GM18505 (cell line): Measurements from ENCODE around the gene KLHL36.

Experiments used
- ATAC-seq: cut with Tn5 transposase; IDR thresholded peaks from one replicate; pipeline ENCODE4 v1.9.1; 2021; ENCODE audit not compliant: unreplicated experiment
- POLR2A ChIP-seq: IDR thresholded peaks from 4 replicates; pipeline ENCODE4 v1.6.1; 2011; ENCODE audit warnings: borderline replicate concordance; ENCODE audit not compliant: insufficient read depth, insufficient read length; ENCODE audit errors: extremely low read depth

The KLHL36 gene

GRCh38 chr16:84675884-84676283, 27.6 kb downstream of the KLHL36 start:
- ATAC-seq: no peak
- no peak for TF ChIP-seq POLR2A

GRCh38 chr16:84677017-84677803, 28.9 kb downstream of the KLHL36 start:
- ATAC-seq: no peak
- no peak for TF ChIP-seq POLR2A

GRCh38 chr16:84677849-84678248, 29.5 kb downstream of the KLHL36 start:
- ATAC-seq: no peak
- TF ChIP-seq POLR2A: no peak

GRCh38 chr16:84678541-84678940, 30.2 kb downstream of the KLHL36 start:
- ATAC-seq: no peak
- no peak for TF ChIP-seq POLR2A

GRCh38 chr16:84680165-84680842, 32.0 kb downstream of the KLHL36 start:
- no peak for ATAC-seq
- no peak for TF ChIP-seq POLR2A

GRCh38 chr16:84680843-84681629, 32.7 kb downstream of the KLHL36 start:
- ATAC-seq: no peak
- no peak for TF ChIP-seq POLR2A

GRCh38 chr16:84683691-84684591, 35.6 kb downstream of the KLHL36 start:
- no peak for TF ChIP-seq POLR2A
- ATAC-seq: no peak

- TF ChIP-seq POLR2A: no peak
- no peak for ATAC-seq
Measured at GRCh38 chr16:84684592-84684965, 36.3 kb downstream of the KLHL36 start.

- ATAC-seq: no peak
- TF ChIP-seq POLR2A: no peak
Measured at GRCh38 chr16:84685210-84685609, 36.9 kb downstream of the KLHL36 start.

GRCh38 chr16:84686707-84687298, 38.5 kb downstream of the KLHL36 start:
- ATAC-seq: no peak
- no peak for TF ChIP-seq POLR2A

- ATAC-seq: peak; percentile 85
- TF ChIP-seq POLR2A: no peak
Measured at GRCh38 chr16:84687715-84688114, 39.4 kb downstream of the KLHL36 start.

- peak; percentile 17 for ATAC-seq
Measured at GRCh38 chr16:84688163-84688562, 39.9 kb downstream of the KLHL36 start.

- no peak for TF ChIP-seq POLR2A
- no peak for ATAC-seq
Measured at GRCh38 chr16:84689111-84689510, 40.8 kb downstream of the KLHL36 start.
